CD14-positive monocyte (primary cell): ENCODE results near the gene IFT172. TPM values are rescaled to one million over a fixed set of nuclear protein-coding genes. Genes with fewer than 3 reads are reported as not detected.

Experiments
- DNase-seq, 3 donors: peaks; one replicate each; pipeline ENCODE4 v3.0.0-alpha.2; 2011 to 2022
- H2AFZ ChIP-seq: 2 replicates; pipeline ENCODE4 v1.6.0; 2012; ENCODE audit warnings: mild to moderate bottlenecking, low read depth, low read length, inconsistent platforms; ENCODE audit not compliant: insufficient read depth, poor library complexity, severe bottlenecking
- H3K27ac ChIP-seq, 2 donors: 1 replicate in 1 of 2; 2 replicates in 1 of 2; pipeline ENCODE4 v1.5.1; 2012 to 2013; ENCODE audit warnings: low read length in 2 of 2, control low read depth in 1 of 2, inconsistent platforms in 1 of 2, low read depth in 1 of 2, mild to moderate bottlenecking in 1 of 2
- H3K27me3 ChIP-seq, 2 donors: one replicate each; pipeline versions ENCODE4 v1.6.0 to v1.6.1; 2011 to 2013; ENCODE audit warnings: low read length in 2 of 2; ENCODE audit not compliant: control insufficient read depth in 2 of 2, insufficient read depth in 2 of 2
- H3K36me3 ChIP-seq, 2 donors: replicated peaks in 1 of 2; 1 replicate in 1 of 2; 2 replicates in 1 of 2; pipeline versions ENCODE4 v1.5.1 to v1.6.1; 2012 to 2013; ENCODE audit warnings: low read length in 2 of 2, control low read depth in 1 of 2, inconsistent platforms in 1 of 2, mild to moderate bottlenecking in 1 of 2; ENCODE audit not compliant: insufficient read depth in 2 of 2, control insufficient read depth in 1 of 2
- H3K4me1 ChIP-seq, 2 donors: 1 replicate in 1 of 2; 2 replicates in 1 of 2; pipeline versions ENCODE4 v1.5.1 to v1.6.1; 2012 to 2013; ENCODE audit warnings: low read length in 2 of 2, control low read depth in 1 of 2, inconsistent platforms in 1 of 2, mild to moderate bottlenecking in 1 of 2, moderate library complexity in 1 of 2; ENCODE audit not compliant: insufficient read depth in 2 of 2, control insufficient read depth in 1 of 2
- H3K4me2 ChIP-seq: replicated peaks from 2 replicates; pipeline ENCODE3; 2012; ENCODE audit warnings: low read length, moderate library complexity, mild to moderate bottlenecking; ENCODE audit not compliant: poor library complexity, severe bottlenecking; ENCODE audit errors: extremely low read depth
- H3K4me3 ChIP-seq, 3 experiments: fragments of 200-600 bp in 1 of 3; sonication (generic) in 1 of 3; replicated peaks in 1 of 3; 1 replicate in 2 of 3; 2 replicates in 1 of 3; pipeline ENCODE4 v1.5.1; 2011 to 2013; ENCODE audit warnings: low read length in 3 of 3, mild to moderate bottlenecking in 3 of 3, control low read depth in 2 of 3, low read depth in 2 of 3, inconsistent platforms in 1 of 3, moderate library complexity in 1 of 3
- H3K79me2 ChIP-seq: 2 replicates; pipeline ENCODE4 v1.6.0; 2012; ENCODE audit warnings: mild to moderate bottlenecking, control low read depth, inconsistent platforms, low read length, moderate library complexity; ENCODE audit not compliant: insufficient read depth
- H3K9ac ChIP-seq: 2 replicates; pipeline ENCODE4 v1.6.0; 2017; ENCODE audit warnings: low read length, mild to moderate bottlenecking; ENCODE audit not compliant: insufficient read depth, poor library complexity, severe bottlenecking
- H3K9me3 ChIP-seq, 2 donors: replicated peaks in 1 of 2; 1 replicate in 1 of 2; 2 replicates in 1 of 2; pipeline versions ENCODE4 v1.5.1 to v1.6.1; 2012 to 2013; ENCODE audit warnings: low read length in 2 of 2, control low read depth in 1 of 2; ENCODE audit not compliant: control insufficient read depth in 1 of 2, insufficient read depth in 1 of 2
- H4K20me1 ChIP-seq: 2 replicates; pipeline ENCODE4 v1.6.0; 2012; ENCODE audit warnings: mild to moderate bottlenecking, low read length, control low read depth, moderate library complexity; ENCODE audit not compliant: insufficient read depth
- H3K27ac Mint-ChIP-seq, 7 donors: one replicate each; pipeline ENCODE4 v1.8.0; 2020; ENCODE audit warnings: mild to moderate bottlenecking in 7 of 7, mixed read lengths in 7 of 7, moderate library complexity in 6 of 7, inconsistent platforms in 2 of 7
- H3K27me3 Mint-ChIP-seq, 3 donors: one replicate each; pipeline ENCODE4 v1.8.0; 2021 to 2022; ENCODE audit warnings: low read depth in 3 of 3, mild to moderate bottlenecking in 3 of 3, mixed read lengths in 3 of 3, moderate library complexity in 3 of 3, inconsistent platforms in 1 of 3
- H3K36me3 Mint-ChIP-seq, 2 donors: one replicate each; pipeline ENCODE4 v1.8.0; 2020; ENCODE audit warnings: mixed read lengths in 2 of 2, inconsistent platforms in 1 of 2, mild to moderate bottlenecking in 1 of 2
- H3K4me1 Mint-ChIP-seq: one replicate; pipeline ENCODE4 v1.8.0; 2020; ENCODE audit warnings: mild to moderate bottlenecking, mixed read lengths
- H3K4me3 Mint-ChIP-seq, 2 donors: one replicate each; pipeline ENCODE4 v1.8.0; 2020; ENCODE audit warnings: mild to moderate bottlenecking in 2 of 2, mixed read lengths in 2 of 2, moderate library complexity in 1 of 2
- H3K9me3 Mint-ChIP-seq, 7 donors: one replicate each; pipeline ENCODE4 v1.8.0; 2020 to 2022; ENCODE audit warnings: mixed read lengths in 7 of 7, mild to moderate bottlenecking in 6 of 7, moderate library complexity in 6 of 7, inconsistent platforms in 2 of 7
- WGBS: methylation state at CpG from one replicate; pipeline ENCODE4 v1.1.5; 2013; ENCODE audit warnings: missing lambda C conversion rate; ENCODE audit not compliant: insufficient coverage; 5-methylcytosine and 5-hydroxymethylcytosine counted together
- intact Hi-C, 2 donors: fragments of 100-400 bp; cut with micrococcal nuclease; formaldehyde crosslinking; loops; one replicate each; pipeline versions ENCODE4 v1.15.0 to v1.15.1; 2023
- polyA plus RNA-seq, 3 donors: library from polyadenylated mRNA; depleted of rRNA in 1 of 3; unstranded in 2 of 3; stranded (reverse) in 1 of 3; fragments of 300-500 nt in 2 of 3; fragments of >200 nt in 1 of 3; fragmentation: Illumina TruSeq in 2 of 3; gene quantifications; 1 replicate in 2 of 3; 2 replicates in 1 of 3; pipeline ENCODE4 v1.2.3, GENCODE V29; 2012 to 2021
- TF ChIP-seq, protein P1 (sequence below): fragments of 200-600 bp; IDR thresholded peaks from one replicate; pipeline ENCODE4 v1.8.0; 2022; ENCODE audit warnings: antibody characterized with exemption, mild to moderate bottlenecking

The IFT172 gene
- polyA plus RNA-seq, 3 donors = 1.7 to 12.8 (median 3.6) TPM

DNA sequence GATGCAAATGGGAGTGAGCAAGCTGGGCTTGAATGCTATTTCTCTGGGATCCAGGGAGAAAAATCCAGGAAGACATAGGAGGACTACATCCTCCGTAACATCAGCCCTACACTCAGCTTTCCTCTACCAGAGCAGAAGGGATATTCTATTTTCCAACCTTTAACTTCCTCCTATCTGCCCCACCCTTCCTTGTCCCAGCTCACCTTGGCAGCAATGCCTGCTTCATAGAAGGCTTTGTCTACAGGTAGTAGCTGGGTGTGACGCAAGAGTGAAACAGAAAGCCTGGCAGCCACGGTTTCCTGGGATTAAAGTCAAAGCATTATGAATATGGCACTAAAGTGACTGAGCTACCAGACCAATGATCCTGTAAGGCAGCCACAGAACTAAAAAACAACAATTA, 43.5 kb downstream of the IFT172 start:
- H3K27ac ChIP-seq = no peak overlapping the region
- intact Hi-C loops = no loop called here
- no CpG with 5 or more reads among the region's 3 CpGs for WGBS

DNA sequence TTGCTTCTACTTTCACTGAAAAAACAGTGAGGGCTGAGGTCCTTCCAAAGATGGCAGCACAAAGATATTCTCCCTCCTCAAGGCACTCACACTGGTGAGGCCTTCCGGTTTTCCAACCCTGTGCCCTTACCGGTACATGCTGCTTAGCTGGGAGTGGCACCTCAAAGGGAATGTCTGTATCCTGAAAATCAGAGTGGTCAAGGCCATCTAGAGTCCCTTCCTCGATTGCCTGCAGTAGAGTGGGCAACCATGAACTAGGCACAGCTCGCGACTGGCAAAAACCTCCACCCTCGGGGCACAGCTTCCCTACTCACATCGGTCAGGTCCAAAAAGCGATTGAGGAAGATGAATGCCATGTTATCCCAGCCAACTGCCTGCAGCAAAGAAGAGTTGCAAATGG, 43.9 kb downstream of the IFT172 start:
- H3K9me3 ChIP-seq = no peaks in the 10 kb centered on the region
- peaks cover 54 to 66% of the 10 kb centered on the region in 2 donors for H3K36me3 Mint-ChIP-seq
- peaks cover 25 to 48% of the 10 kb centered on the region in 2 donors for H3K36me3 ChIP-seq
- H3K79me2 ChIP-seq = no peaks in the 10 kb centered on the region
- WGBS = 100% methylated on average over 3 of the region's 8 CpGs
- H3K4me1 ChIP-seq = no peaks in the 10 kb centered on the region
- H2AFZ ChIP-seq = no peak overlapping the region
- peaks cover 4% of the 10 kb centered on the region for H3K4me1 Mint-ChIP-seq
- TF ChIP-seq, protein P1, sequence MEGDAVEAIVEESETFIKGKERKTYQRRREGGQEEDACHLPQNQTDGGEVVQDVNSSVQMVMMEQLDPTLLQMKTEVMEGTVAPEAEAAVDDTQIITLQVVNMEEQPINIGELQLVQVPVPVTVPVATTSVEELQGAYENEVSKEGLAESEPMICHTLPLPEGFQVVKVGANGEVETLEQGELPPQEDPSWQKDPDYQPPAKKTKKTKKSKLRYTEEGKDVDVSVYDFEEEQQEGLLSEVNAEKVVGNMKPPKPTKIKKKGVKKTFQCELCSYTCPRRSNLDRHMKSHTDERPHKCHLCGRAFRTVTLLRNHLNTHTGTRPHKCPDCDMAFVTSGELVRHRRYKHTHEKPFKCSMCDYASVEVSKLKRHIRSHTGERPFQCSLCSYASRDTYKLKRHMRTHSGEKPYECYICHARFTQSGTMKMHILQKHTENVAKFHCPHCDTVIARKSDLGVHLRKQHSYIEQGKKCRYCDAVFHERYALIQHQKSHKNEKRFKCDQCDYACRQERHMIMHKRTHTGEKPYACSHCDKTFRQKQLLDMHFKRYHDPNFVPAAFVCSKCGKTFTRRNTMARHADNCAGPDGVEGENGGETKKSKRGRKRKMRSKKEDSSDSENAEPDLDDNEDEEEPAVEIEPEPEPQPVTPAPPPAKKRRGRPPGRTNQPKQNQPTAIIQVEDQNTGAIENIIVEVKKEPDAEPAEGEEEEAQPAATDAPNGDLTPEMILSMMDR = no peak
- peaks cover 0 to 3% (median 0%) of the 10 kb centered on the region in 3 donors for H3K27me3 Mint-ChIP-seq
- H3K27ac ChIP-seq = no peak overlapping the region
- no peak overlapping the region for H3K9ac ChIP-seq
- H3K27me3 ChIP-seq = no peaks in the 10 kb centered on the region
- no peak overlapping the region for H3K4me2 ChIP-seq
- peaks cover 4% of the 10 kb centered on the region for H4K20me1 ChIP-seq
- no peak overlapping the region for H3K4me3 Mint-ChIP-seq
- H3K9me3 Mint-ChIP-seq = peaks cover 0 to 1% (median 0%) of the 10 kb centered on the region in 7 donors
- no peak for DNase-seq
- peak overlapping the region in 2 of 7 donors; percentile 30 to 46 for H3K27ac Mint-ChIP-seq
- H3K4me3 ChIP-seq = no peak overlapping the region
- intact Hi-C loops = no loop called here

More for the DNA sequence above, 43.5 kb downstream of the IFT172 start:
- Histone ChIP-seq H3K4me3 (no peak overlapping the region), H3K27me3 (no peaks in the 10 kb centered on the region), H2AFZ (no peak overlapping the region), H3K9me3 (no peaks in the 10 kb centered on the region), H3K79me2 (no peaks in the 10 kb centered on the region), H3K4me1 (no peaks in the 10 kb centered on the region), H4K20me1 (peaks cover 4% of the 10 kb centered on the region), H3K36me3 (peaks cover 20 to 43% of the 10 kb centered on the region in 2 donors), H3K4me2 (no peak overlapping the region), H3K9ac (no peak overlapping the region)
- H3K9me3 Mint-ChIP-seq = peaks cover 0 to 1% (median 0%) of the 10 kb centered on the region in 7 donors
- no peak for DNase-seq
- TF ChIP-seq, protein P1 = no peak
- H3K27ac Mint-ChIP-seq = no peak overlapping the region
- H3K36me3 Mint-ChIP-seq = peaks cover 51 to 61% of the 10 kb centered on the region in 2 donors
- peaks cover 0 to 3% (median 0%) of the 10 kb centered on the region in 3 donors for H3K27me3 Mint-ChIP-seq
- H3K4me3 Mint-ChIP-seq = no peak overlapping the region
- peaks cover 4% of the 10 kb centered on the region for H3K4me1 Mint-ChIP-seq
